Neuronal stem cell (in vitro differentiated cells): ENCODE results near the gene ATR.

Source experiments
- DNase-seq: peaks from one replicate; pipeline ENCODE4 v3.0.0-alpha.2; 2013; ENCODE audit warnings: low spot score
- H2AFZ ChIP-seq: one replicate; pipeline ENCODE4 v1.6.1; 2013; ENCODE audit warnings: mild to moderate bottlenecking, low read length, inconsistent platforms
- H2AK5ac ChIP-seq: 2 replicates; pipeline ENCODE4 v1.6.1; 2013; ENCODE audit warnings: low read depth, mild to moderate bottlenecking, inconsistent platforms, low read length, moderate library complexity, mixed read lengths
- H2BK120ac ChIP-seq: 2 replicates; pipeline ENCODE4 v1.6.1; 2013; ENCODE audit warnings: low read depth, mild to moderate bottlenecking, inconsistent platforms, low read length, moderate library complexity, mixed read lengths
- H2BK12ac ChIP-seq: one replicate; pipeline ENCODE4 v1.6.1; 2013; ENCODE audit warnings: low read length, inconsistent platforms
- H2BK15ac ChIP-seq: 2 replicates; pipeline ENCODE4 v1.6.1; 2013; ENCODE audit warnings: mild to moderate bottlenecking, low read length, inconsistent platforms, mixed read lengths
- H2BK5ac ChIP-seq: one replicate; pipeline ENCODE4 v1.6.1; 2013; ENCODE audit warnings: inconsistent platforms, mild to moderate bottlenecking, low read length, moderate library complexity
- H3K14ac ChIP-seq: one replicate; pipeline ENCODE4 v1.6.1; 2013; ENCODE audit warnings: low read length, inconsistent platforms
- H3K18ac ChIP-seq: 2 replicates; pipeline ENCODE4 v1.6.1; 2013; ENCODE audit warnings: low read length, inconsistent platforms
- H3K23ac ChIP-seq: 2 replicates; pipeline ENCODE4 v1.6.1; 2013; ENCODE audit warnings: low read depth, mild to moderate bottlenecking, mixed read lengths, low read length, inconsistent platforms; ENCODE audit not compliant: poor library complexity
- H3K27ac ChIP-seq: replicated peaks from 3 replicates; pipeline ENCODE4 v1.5.1; 2013; ENCODE audit warnings: low read length, inconsistent platforms
- H3K27me3 ChIP-seq, 3 experiments: 2 replicates each; pipeline ENCODE4 v1.6.1; 2013; ENCODE audit warnings: low read length in 3 of 3, mild to moderate bottlenecking in 2 of 3, inconsistent platforms in 1 of 3, low read depth in 1 of 3, mixed read lengths in 1 of 3, moderate library complexity in 1 of 3; ENCODE audit not compliant: control insufficient read depth in 3 of 3, insufficient read depth in 3 of 3
- H3K36me3 ChIP-seq, 2 donors: replicated peaks in 1 of 2; 2 replicates each; pipeline ENCODE4 v1.6.1; 2013; ENCODE audit warnings: low read length in 2 of 2; ENCODE audit not compliant: control insufficient read depth in 2 of 2, insufficient read depth in 2 of 2
- H3K4ac ChIP-seq: 2 replicates; pipeline ENCODE4 v1.6.1; 2013; ENCODE audit warnings: inconsistent platforms, mild to moderate bottlenecking, low read length, moderate library complexity
- H3K4me1 ChIP-seq, 2 donors: 1 replicate in 1 of 2; 2 replicates in 1 of 2; pipeline ENCODE4 v1.6.1; 2013; ENCODE audit warnings: low read length in 2 of 2, low read depth in 1 of 2; ENCODE audit not compliant: control insufficient read depth in 2 of 2, insufficient read depth in 1 of 2
- H3K4me2 ChIP-seq: one replicate; pipeline ENCODE4 v1.6.1; 2013; ENCODE audit warnings: mild to moderate bottlenecking, low read length, inconsistent platforms; ENCODE audit not compliant: insufficient read depth, poor library complexity, severe bottlenecking
- H3K4me3 ChIP-seq, 2 donors: 2 replicates each; pipeline ENCODE4 v1.5.1; 2013; ENCODE audit warnings: low read length in 2 of 2, mild to moderate bottlenecking in 2 of 2, inconsistent platforms in 1 of 2, moderate library complexity in 1 of 2
- H3K79me1 ChIP-seq: one replicate; pipeline ENCODE4 v1.6.1; 2013; ENCODE audit warnings: low read depth, mild to moderate bottlenecking, inconsistent platforms, low read length, moderate library complexity
- H3K9ac ChIP-seq: one replicate; pipeline ENCODE4 v1.6.1; 2013; ENCODE audit warnings: mild to moderate bottlenecking, low read depth, low read length, inconsistent platforms; ENCODE audit not compliant: poor library complexity
- H3K9me3 ChIP-seq, 2 donors: replicated peaks in 1 of 2; 2 replicates each; pipeline versions ENCODE3 to v1.6.1; 2013; ENCODE audit warnings: low read length in 2 of 2, mild to moderate bottlenecking in 2 of 2, inconsistent platforms in 1 of 2, low read depth in 1 of 2, mixed read lengths in 1 of 2, moderate library complexity in 1 of 2; ENCODE audit not compliant: control insufficient read depth in 2 of 2, insufficient read depth in 1 of 2
- H4K8ac ChIP-seq: one replicate; pipeline ENCODE4 v1.6.1; 2013; ENCODE audit warnings: low read depth, mild to moderate bottlenecking, inconsistent platforms, low read length, moderate library complexity
- H4K91ac ChIP-seq: one replicate; pipeline ENCODE4 v1.6.1; 2013; ENCODE audit warnings: low read length, low read depth, mild to moderate bottlenecking, inconsistent platforms; ENCODE audit not compliant: poor library complexity
- WGBS, 2 donors: extraction: QIAGEN DNeasy Blood & Tissue Kit; methylation state at CpG; one replicate each; pipeline ENCODE4 v1.1.7; 2013; ENCODE audit warnings: missing lambda C conversion rate in 2 of 2, mixed read lengths in 1 of 2; ENCODE audit not compliant: insufficient read length in 2 of 2, insufficient replicate concordance in 1 of 2; ENCODE audit errors: extremely low coverage in 2 of 2; 5-methylcytosine and 5-hydroxymethylcytosine counted together

ATR gene

GRCh38 chr3:142501004-142501926 is 77.3 kb downstream of the ATR start:
- Histone ChIP-seq H2BK5ac (no peak overlapping the region), H2AFZ (no peak overlapping the region), H3K4me3 (no peak overlapping the region), H3K9ac (no peak overlapping the region), H2BK12ac (no peak overlapping the region), H2BK15ac (no peak overlapping the region), H3K4me1 (no peaks in the 10 kb centered on the region), H3K27me3 (no peaks in the 10 kb centered on the region), H4K8ac (no peak overlapping the region), H4K91ac (no peak overlapping the region), H2AK5ac (no peak overlapping the region), H3K79me1 (no peaks in the 10 kb centered on the region), H3K18ac (no peak overlapping the region), H3K23ac (no peak overlapping the region), H3K27ac (no peak overlapping the region), H3K4me2 (no peak overlapping the region), H3K14ac (no peak overlapping the region), H3K9me3 (peaks cover 0 to under 1% of the 10 kb centered on the region in 2 donors), H3K36me3 (peaks cover 2 to 61% of the 10 kb centered on the region in 2 donors), H3K4ac (no peak overlapping the region), H2BK120ac (no peak overlapping the region)
- no peak for DNase-seq
- no CpG with 5 or more reads among the region's 5 CpGs for WGBS, 2 donors

GRCh38 chr3:142500211-142500610 is 78.3 kb downstream of the ATR start:
- H2BK15ac ChIP-seq, result no peak overlapping the region
- no peak overlapping the region for H3K14ac ChIP-seq
- no peak overlapping the region for H3K9ac ChIP-seq
- no peak for DNase-seq
- H3K4me1 ChIP-seq, result no peaks in the 10 kb centered on the region
- H3K18ac ChIP-seq, result no peak overlapping the region
- WGBS, 2 donors, result no CpG with 5 or more reads among the region's 2 CpGs
- no peak overlapping the region for H2BK12ac ChIP-seq
- H3K23ac ChIP-seq, result no peak overlapping the region
- no peak overlapping the region for H2AK5ac ChIP-seq
- no peak overlapping the region for H3K27ac ChIP-seq
- no peak overlapping the region for H2AFZ ChIP-seq
- no peak overlapping the region for H3K4ac ChIP-seq
- H3K79me1 ChIP-seq, result no peaks in the 10 kb centered on the region
- no peak overlapping the region for H4K91ac ChIP-seq
- peaks cover 0 to 1% of the 10 kb centered on the region in 2 donors for H3K9me3 ChIP-seq
- no peak overlapping the region for H3K4me2 ChIP-seq
- H2BK120ac ChIP-seq, result no peak overlapping the region
- H3K36me3 ChIP-seq, result peaks cover 3 to 59% of the 10 kb centered on the region in 2 donors
- no peak overlapping the region for H3K4me3 ChIP-seq
- H4K8ac ChIP-seq, result no peak overlapping the region
- H2BK5ac ChIP-seq, result no peak overlapping the region
- no peaks in the 10 kb centered on the region for H3K27me3 ChIP-seq

GRCh38 chr3:142498397-142499180 is 79.9 kb downstream of the ATR start:
- DNase-seq, result no peak
- WGBS, 2 donors, result no CpG with 5 or more reads among the region's 2 CpGs
- Histone ChIP-seq H3K18ac (no peak overlapping the region), H3K9ac (no peak overlapping the region), H2BK5ac (no peak overlapping the region), H3K23ac (no peak overlapping the region), H2BK120ac (no peak overlapping the region), H3K4me2 (no peak overlapping the region), H3K27ac (no peak overlapping the region), H4K91ac (no peak overlapping the region), H3K4me1 (no peaks in the 10 kb centered on the region), H2AFZ (no peak overlapping the region), H3K36me3 (peaks cover 2 to 58% of the 10 kb centered on the region in 2 donors), H4K8ac (no peak overlapping the region), H3K9me3 (peaks cover 0 to 1% of the 10 kb centered on the region in 2 donors), H2AK5ac (no peak overlapping the region), H3K14ac (no peak overlapping the region), H2BK12ac (no peak overlapping the region), H3K4me3 (no peak overlapping the region), H3K79me1 (no peaks in the 10 kb centered on the region), H2BK15ac (no peak overlapping the region), H3K4ac (no peak overlapping the region), H3K27me3 (no peaks in the 10 kb centered on the region)

GRCh38 chr3:142497729-142498128 is 80.8 kb downstream of the ATR start:
- Histone ChIP-seq H3K23ac (no peak overlapping the region), H3K27me3 (no peaks in the 10 kb centered on the region), H3K27ac (no peak overlapping the region), H4K91ac (no peak overlapping the region), H3K4ac (no peak overlapping the region), H2AFZ (no peak overlapping the region), H3K4me1 (no peaks in the 10 kb centered on the region), H4K8ac (no peak overlapping the region), H2BK120ac (no peak overlapping the region), H3K4me2 (no peak overlapping the region), H3K9ac (no peak overlapping the region), H2BK5ac (no peak overlapping the region), H2BK15ac (no peak overlapping the region), H2AK5ac (no peak overlapping the region), H3K79me1 (no peaks in the 10 kb centered on the region), H3K18ac (no peak overlapping the region), H3K14ac (no peak overlapping the region), H2BK12ac (no peak overlapping the region), H3K36me3 (peaks cover 2 to 61% of the 10 kb centered on the region in 2 donors), H3K9me3 (peaks cover 0 to 1% of the 10 kb centered on the region in 2 donors), H3K4me3 (no peak overlapping the region)
- no CpG with 5 or more reads among the region's 1 CpG for whole genome bisulfite sequencing, 2 donors
- no peak for DNase-seq
